ENCODE data around the gene CLASP2.
A peak's percentile ranks its signal among the peaks of the same experiment; 100 is the strongest.
"Not testable (repeated sequence)": the region's sequence is repeated elsewhere in the genome, so short reads cannot be mapped to it uniquely, and the experiment has no call there.

The CLASP2 gene

GRCh38 chr3:33658991-33659848, 58.8 kb downstream of the CLASP2 start:
- no peak for TF ChIP-seq CTCF (IDR thresholded peaks at IDR 0.05; ENCODE audit: control extremely low read depth, extremely low read depth, low read depth, missing control alignments)
- ChIA-PET POLR2A (no interaction called here), CTCF (interaction anchor here (0.8 to 2.7 kb wide), 15 partner anchors 10 to 527 kb away, joined by 3 to 10 read pairs (median 4); partner anchors contain the start of gene PDCD6IP)
- peak; percentile 60 for DNase-seq (ENCODE audit: extremely low spot score)

GRCh38 chr3:33658621-33658990, 59.4 kb downstream of the CLASP2 start:
- ChIA-PET POLR2A (no interaction called here), CTCF (interaction anchor here (1.0 to 2.7 kb wide), 10 partner anchors 9 to 286 kb away, joined by 3 to 10 read pairs (median 5); no protein-coding TSS in a partner anchor)
- no peak for TF ChIP-seq CTCF (IDR thresholded peaks at IDR 0.05; ENCODE audit: control extremely low read depth, extremely low read depth, low read depth, missing control alignments)
- DNase-seq (ENCODE audit: extremely low spot score): no peak

GRCh38 chr3:33658039-33658438, 60.0 kb downstream of the CLASP2 start:
- ChIA-PET CTCF (interaction anchor here (1.2 to 1.9 kb wide), 4 partner anchors 9 to 32 kb away, joined by 5 to 6 read pairs (median 6); no protein-coding TSS in a partner anchor), POLR2A (no interaction called here)
- DNase-seq (ENCODE audit: extremely low spot score): no peak
- no peak for TF ChIP-seq CTCF (IDR thresholded peaks at IDR 0.05; ENCODE audit: control extremely low read depth, extremely low read depth, low read depth, missing control alignments)

- TF ChIP-seq CTCF (IDR thresholded peaks at IDR 0.05; ENCODE audit: control extremely low read depth, extremely low read depth, low read depth, missing control alignments): no peak
- ChIA-PET POLR2A (no interaction called here), CTCF (interaction anchor here (1.4 kb wide), 1 partner anchor 134 kb away, joined by 3 read pairs; no protein-coding TSS in a partner anchor)
- no peak for DNase-seq (ENCODE audit: extremely low spot score)
Observed at GRCh38 chr3:33652736-33653135, 65.3 kb downstream of the CLASP2 start.

GRCh38 chr3:33651101-33651500, 67.0 kb downstream of the CLASP2 start:
- POLR2A ChIA-PET; CTCF ChIA-PET; DNase-seq (ENCODE audit: extremely low spot score): not testable (repeated sequence)

GRCh38 chr3:33650495-33650894, 67.6 kb downstream of the CLASP2 start:
- DNase-seq (ENCODE audit: extremely low spot score): no peak
- ChIA-PET CTCF (no interaction called here), POLR2A (no interaction called here)
- no peak for TF ChIP-seq CTCF (IDR thresholded peaks at IDR 0.05; ENCODE audit: control extremely low read depth, extremely low read depth, low read depth, missing control alignments)

- CTCF ChIA-PET: interaction anchor here (1.0 to 1.4 kb wide), 3 partner anchors 10 to 138 kb away, joined by 4 to 8 read pairs (median 6); no protein-coding TSS in a partner anchor
- POLR2A ChIA-PET: no interaction called here
- no peak for TF ChIP-seq CTCF (IDR thresholded peaks at IDR 0.05; ENCODE audit: control extremely low read depth, extremely low read depth, low read depth, missing control alignments)
- DNase-seq (ENCODE audit: extremely low spot score): no peak
Observed at GRCh38 chr3:33648793-33649192, 69.3 kb downstream of the CLASP2 start.
